HG03521 (cell line): ENCODE results near the gene TBC1D25.

ENCODE experiments used
- ATAC-seq: cut with Tn5 transposase; IDR thresholded peaks from one replicate; pipeline ENCODE4 v1.9.1; 2021; ENCODE audit warnings: mild to moderate bottlenecking, moderate library complexity; ENCODE audit not compliant: unreplicated experiment

TBC1D25 gene

DNA sequence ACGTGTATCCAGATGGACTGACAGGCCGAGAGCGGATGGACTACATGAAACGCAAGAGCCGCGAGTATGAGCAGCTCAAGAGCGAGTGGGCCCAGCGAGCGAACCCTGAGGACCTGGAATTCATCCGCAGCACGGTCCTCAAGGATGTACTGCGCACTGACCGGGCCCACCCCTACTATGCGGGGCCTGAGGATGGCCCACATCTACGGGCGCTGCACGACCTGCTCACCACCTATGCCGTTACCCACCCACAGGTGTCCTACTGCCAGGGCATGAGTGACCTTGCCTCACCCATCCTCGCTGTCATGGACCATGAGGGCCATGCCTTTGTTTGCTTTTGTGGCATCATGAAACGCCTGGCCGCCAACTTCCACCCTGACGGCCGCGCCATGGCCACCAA is 20.1 kb downstream of the TBC1D25 start:
- no peak for ATAC-seq

DNA sequence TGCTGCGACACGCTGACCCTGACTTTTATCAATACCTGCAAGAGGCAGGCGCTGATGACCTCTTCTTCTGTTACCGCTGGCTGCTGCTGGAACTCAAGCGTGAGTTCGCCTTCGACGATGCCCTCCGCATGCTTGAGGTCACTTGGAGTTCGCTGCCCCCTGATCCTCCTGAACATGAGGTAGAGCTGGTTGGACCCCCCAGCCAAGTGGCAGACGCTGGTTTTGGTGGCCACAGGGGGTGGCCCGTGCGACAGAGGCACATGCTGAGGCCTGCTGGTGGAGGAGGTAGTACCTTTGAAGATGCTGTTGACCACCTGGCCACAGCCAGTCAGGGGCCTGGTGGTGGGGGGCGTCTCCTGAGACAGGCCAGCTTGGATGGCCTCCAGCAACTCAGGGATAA is 20.5 kb downstream of the TBC1D25 start:
- no peak for ATAC-seq

DNA sequence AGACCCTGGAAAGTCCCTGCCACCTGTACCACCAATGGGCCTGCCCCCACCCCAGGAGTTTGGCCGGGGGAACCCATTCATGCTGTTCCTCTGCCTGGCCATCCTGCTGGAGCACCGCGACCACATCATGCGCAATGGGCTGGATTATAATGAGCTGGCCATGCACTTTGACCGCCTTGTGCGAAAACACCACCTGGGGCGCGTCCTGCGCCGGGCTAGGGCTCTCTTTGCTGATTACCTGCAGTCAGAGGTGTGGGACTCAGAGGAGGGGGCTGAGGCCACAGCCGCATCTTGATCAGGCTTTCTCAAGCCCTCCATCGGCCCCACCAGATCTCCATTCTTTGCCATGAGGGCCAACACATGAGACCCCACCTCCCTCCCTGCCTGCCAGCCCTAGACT is 21.2 kb downstream of the TBC1D25 start:
- ATAC-seq = no peak

DNA sequence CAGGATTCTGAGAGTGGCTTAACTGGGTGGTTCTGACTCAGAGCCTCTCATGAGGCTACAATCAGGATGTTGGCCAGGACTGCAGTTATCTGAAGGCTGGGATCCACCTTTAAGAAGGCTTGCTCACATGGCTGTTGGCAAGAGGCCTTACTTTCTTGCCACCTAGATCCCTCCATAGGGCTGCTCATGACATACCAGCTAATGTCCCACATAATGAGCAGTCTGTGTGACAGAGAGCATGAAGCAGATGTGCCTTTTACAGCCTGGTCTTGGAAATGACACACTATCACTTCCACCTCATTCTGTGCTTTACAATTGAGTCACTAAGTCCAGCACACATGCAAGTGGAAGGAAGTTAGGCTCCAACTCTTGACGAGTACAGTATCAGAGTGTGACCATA is 30.4 kb downstream of the TBC1D25 start:
- no peak for ATAC-seq

- no peak for ATAC-seq
Observed at GRCh38 chrX:48573690-48574269, 34.3 kb downstream of the TBC1D25 start.

GRCh38 chrX:48574270-48575266 is 35.1 kb downstream of the TBC1D25 start, which contains the start of gene RBM3:
Gene RBM3 (plus strand): TSS chrX:48574484. CDS start chrX:48575181, 697 bp downstream.
- peak; percentile 88 for ATAC-seq

DNA sequence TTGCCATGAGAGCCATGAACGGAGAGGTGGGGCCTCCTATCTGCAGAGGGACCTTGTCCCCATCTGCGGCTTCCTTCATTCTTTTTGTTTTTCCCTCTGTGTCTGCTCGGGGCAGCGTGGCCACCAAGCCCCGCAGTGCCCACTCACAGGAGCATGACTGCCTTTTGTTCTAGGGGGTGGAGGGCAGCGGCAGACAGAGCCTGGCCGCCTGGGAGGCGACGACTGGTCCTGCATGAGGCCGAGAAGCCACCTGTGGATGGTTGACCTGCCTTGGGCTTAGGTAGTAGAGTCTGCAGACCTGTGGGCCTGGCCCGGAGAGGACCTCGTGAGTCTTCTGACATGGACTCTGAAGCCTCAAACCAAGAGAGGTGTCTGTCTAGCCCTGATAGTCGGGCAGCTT is 36.1 kb downstream of the TBC1D25 start:
- no peak for ATAC-seq

GRCh38 chrX:48576108-48576507 is 36.6 kb downstream of the TBC1D25 start:
- ATAC-seq = no peak

DNA sequence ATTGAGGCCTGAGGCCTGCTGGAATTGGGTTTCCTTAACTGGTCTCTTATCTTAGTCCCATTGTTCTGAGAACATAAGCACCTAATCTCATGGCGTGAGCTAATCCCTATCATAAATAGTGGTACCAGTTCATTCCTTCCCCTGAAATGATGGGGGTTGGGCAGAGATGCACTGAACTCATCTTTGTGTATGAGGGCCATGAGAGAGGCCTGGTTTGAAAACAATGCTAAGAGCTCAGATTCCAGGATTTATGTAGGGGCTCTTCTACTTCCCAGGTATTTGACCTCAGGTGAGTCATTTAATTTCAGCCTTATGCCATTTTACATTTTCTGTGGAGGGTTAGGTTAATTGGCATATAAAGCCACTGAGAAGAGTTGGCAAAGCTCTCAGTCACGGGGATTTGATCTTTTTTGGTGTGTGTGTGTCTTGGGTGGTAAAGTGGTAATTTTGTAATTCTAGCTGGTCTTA is 39.2 kb downstream of the TBC1D25 start:
- ATAC-seq = no peak

DNA sequence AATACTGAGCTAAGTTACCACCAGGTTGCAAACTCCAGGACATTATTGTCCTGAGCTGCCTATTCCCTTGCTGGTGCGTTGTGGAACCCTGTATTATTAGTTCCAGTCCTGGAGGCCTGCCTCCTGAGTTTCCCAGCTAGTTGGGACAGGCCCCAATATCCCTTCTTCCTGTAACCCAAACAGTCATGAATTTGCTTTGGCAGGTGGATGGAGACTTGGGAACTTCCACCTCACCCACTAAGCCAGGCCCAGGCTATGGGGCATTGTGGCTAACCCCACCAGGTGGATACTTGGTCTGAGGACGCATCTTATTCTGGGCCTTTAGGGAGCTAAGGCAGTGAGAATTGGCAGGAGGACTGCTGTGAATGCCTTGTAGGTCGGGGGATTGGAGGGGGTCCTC is 39.7 kb downstream of the TBC1D25 start:
- ATAC-seq = no peak

- ATAC-seq = no peak
Observed at GRCh38 chrX:48580662-48581061, 41.1 kb downstream of the TBC1D25 start.

- no peak for ATAC-seq
Observed at GRCh38 chrX:48584698-48585097, 45.2 kb downstream of the TBC1D25 start.

GRCh38 chrX:48589482-48590162 is 50.1 kb downstream of the TBC1D25 start:
- ATAC-seq = no peak

DNA sequence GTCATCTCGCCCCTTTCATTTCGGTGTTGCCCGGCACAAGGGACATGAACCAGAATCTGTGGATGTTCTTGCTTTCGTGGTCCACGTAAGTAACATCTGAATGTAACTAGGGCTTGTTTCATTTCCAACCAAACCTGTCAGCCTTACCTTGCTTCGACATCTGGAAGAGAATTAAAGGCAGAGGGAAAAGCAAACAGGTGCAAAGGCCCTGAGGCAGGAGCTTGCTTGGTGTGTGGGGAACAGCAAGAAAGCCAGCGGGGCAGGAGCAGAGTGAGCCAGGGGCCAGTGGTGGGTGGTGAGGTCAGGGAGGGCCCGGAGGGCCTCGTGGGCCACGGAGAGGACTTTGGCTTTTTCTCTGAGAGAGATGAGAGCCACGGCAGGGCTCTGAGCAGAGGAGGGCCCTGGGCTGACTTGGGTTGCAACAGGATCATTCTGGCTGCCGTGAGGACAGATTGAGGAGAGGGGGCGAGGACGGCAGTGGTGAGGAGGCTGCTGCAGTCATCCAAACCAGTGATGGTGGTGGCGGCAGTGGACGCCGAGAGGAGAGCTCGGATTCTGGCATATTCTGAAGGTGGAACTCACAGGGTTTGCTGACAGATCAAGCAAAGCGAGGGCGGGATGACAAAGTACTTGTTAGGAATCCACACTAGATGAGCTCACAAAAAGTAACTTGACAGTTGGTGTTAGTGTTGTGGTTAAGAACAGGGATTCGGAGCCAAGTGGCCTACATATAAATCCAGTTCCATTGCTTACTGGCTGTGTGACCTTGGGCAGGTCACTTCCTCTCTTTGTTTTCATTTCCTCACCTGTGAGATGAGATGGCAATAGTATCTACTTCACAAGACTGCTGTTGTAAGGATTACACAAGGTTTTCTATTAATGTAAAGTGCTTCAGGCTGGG is 50.9 kb downstream of the TBC1D25 start:
- no peak for ATAC-seq

GRCh38 chrX:48591255-48591791 is 51.8 kb downstream of the TBC1D25 start:
- no peak for ATAC-seq

GRCh38 chrX:48592971-48593370 is 53.5 kb downstream of the TBC1D25 start:
- no peak for ATAC-seq

DNA sequence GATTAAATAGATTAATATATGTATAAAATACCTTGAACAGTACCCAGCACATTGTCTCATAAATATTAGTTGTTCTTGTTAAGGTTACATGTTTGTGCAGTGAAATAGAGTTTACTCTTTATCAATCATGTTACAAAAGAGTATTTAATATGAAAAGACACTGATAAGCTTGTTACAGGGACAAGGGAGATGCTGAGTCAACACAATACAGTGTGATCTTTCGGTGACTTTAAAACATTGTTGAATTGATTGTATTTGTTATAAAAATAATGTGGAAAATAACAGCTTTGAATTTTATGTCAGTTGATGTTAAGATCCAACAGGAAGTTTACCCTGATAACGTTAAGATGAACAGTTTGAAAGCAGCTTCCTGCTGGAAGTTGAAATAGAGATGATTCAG is 56.4 kb downstream of the TBC1D25 start:
- ATAC-seq = no peak

GRCh38 chrX:48597353-48598264 is 58.1 kb downstream of the TBC1D25 start, which contains the start of gene WDR13:
Gene WDR13 (plus strand): TSS chrX:48597492. CDS start chrX:48597997, 505 bp downstream.
- peak; percentile 64 for ATAC-seq

DNA sequence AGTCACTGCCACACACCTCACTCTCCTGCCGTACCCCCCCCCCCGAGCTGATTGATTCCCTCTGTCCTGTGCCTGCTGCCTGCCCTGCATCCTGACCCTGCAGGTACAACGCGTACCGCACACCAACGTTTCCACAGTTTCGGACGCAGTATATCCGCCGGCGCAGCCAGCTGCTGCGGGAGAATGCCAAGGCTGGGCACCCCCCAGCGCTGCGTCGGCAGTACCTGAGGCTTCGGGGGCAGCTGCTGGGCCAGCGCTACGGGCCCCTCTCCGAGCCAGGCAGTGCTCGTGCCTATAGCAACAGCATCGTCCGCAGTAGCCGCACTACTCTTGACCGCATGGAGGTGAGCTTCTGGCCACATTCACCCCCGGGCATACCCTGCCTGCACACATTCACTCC is 59.1 kb downstream of the TBC1D25 start:
- ATAC-seq = no peak
